A549 (cell line): ENCODE data around the gene BANF2. TPM values are rescaled to one million over a fixed set of nuclear protein-coding genes. Genes with fewer than 3 reads are reported as not detected.

Source experiments
- ATAC-seq, 2 experiments: fragments of 200-7000 bp in 1 of 2; fragments of >200 bp in 1 of 2; cut with Nextera tagmentation in 1 of 2; cut with Tn5 transposase in 1 of 2; 3 replicates each; pipeline versions ENCODE4 v1.8.0 to v1.9.1; 2018 to 2020; ENCODE audit warnings: mild to moderate bottlenecking in 1 of 2, moderate library complexity in 1 of 2
- CTCF ChIA-PET: fragments of 300-600 bp; sonication (Branson Sonifier 250); formaldehyde crosslinking; extraction: SDS; loops from one replicate; lab custom pipeline; 2021; ENCODE audit warnings: antibody characterized with exemption, inconsistent platforms; lab: Yijun Ruan, JAX
- POLR2A ChIA-PET: fragments of 350-600 bp; formaldehyde crosslinking; extraction: SDS; loops from one replicate; lab custom pipeline; 2021; ENCODE audit warnings: antibody characterized with exemption, inconsistent platforms; lab: Yijun Ruan, JAX
- DNase-seq, 2 experiments: peaks; one replicate each; pipeline versions ENCODE4 v3.0.0 to v3.0.0-alpha.2; 2011 to 2016; ENCODE audit warnings: low read depth in 1 of 2, low spot score in 1 of 2
- FAIRE-seq: peaks from 2 replicates; lab custom pipeline; 2011; peaks lifted over from hg19 to GRCh38; lab: Jason Lieb, UNC
- H3K27ac ChIP-seq, 2 experiments: fragments of >200 bp; sonication (Bioruptor Twin); formaldehyde crosslinking; 3 replicates each; pipeline ENCODE4 v1.5.1; 2016 to 2017
- H3K4me1 ChIP-seq: fragments of >200 bp; sonication (Bioruptor Twin); formaldehyde crosslinking; 3 replicates; pipeline ENCODE4 v1.6.1; 2016
- H3K4me2 ChIP-seq: fragments of >200 bp; sonication (Bioruptor Twin); formaldehyde crosslinking; 3 replicates; pipeline ENCODE4 v1.6.1; 2016
- H3K4me3 ChIP-seq: fragments of >200 bp; sonication (Bioruptor Twin); formaldehyde crosslinking; 3 replicates; pipeline ENCODE4 v1.5.1; 2016
- H3K9me3 ChIP-seq: fragments of >200 bp; sonication (Bioruptor Twin); formaldehyde crosslinking; 3 replicates; pipeline ENCODE4 v1.6.1; 2016
- BHLHE40 ChIP-seq: IDR thresholded peaks from 2 replicates; pipeline ENCODE4 v1.6.1; 2012; ENCODE audit warnings: low read depth, low read length, inconsistent platforms
- CHD2 ChIP-seq: fragments of 150-350 bp; IDR thresholded peaks from 2 replicates; pipeline ENCODE4 v1.6.1; 2014; ENCODE audit warnings: low read length; ENCODE audit not compliant: partially characterized antibody
- EHMT2 ChIP-seq: fragments of 200-600 bp; sonication (generic); IDR thresholded peaks from 2 replicates; pipeline ENCODE4 v1.6.1; 2016; ENCODE audit warnings: antibody characterized with exemption, low read depth, mild to moderate bottlenecking, moderate library complexity
- EP300 ChIP-seq, 2 experiments: fragments of >200 bp; sonication (Bioruptor Twin); formaldehyde crosslinking; IDR thresholded peaks; 2 replicates in 1 of 2; 3 replicates in 1 of 2; pipeline ENCODE4 v1.6.1; 2016 to 2017
- FOSB ChIP-seq: fragments of 250-450 bp; sonication (Bioruptor Pico); IDR thresholded peaks from 2 replicates; pipeline ENCODE4 v1.5.0; 2020; ENCODE audit warnings: mild to moderate bottlenecking, moderate library complexity
- GATA3 ChIP-seq: IDR thresholded peaks from 2 replicates; pipeline ENCODE4 v1.6.1; 2012; ENCODE audit warnings: borderline replicate concordance
- HDAC2 ChIP-seq: fragments of 200-600 bp; sonication (generic); IDR thresholded peaks from 2 replicates; pipeline ENCODE4 v1.6.1; 2016
- JUNB ChIP-seq: fragments of >200 bp; sonication (Bioruptor Twin); formaldehyde crosslinking; IDR thresholded peaks from 2 replicates; pipeline ENCODE4 v1.6.1; 2016
- KDM5A ChIP-seq: fragments of 200-600 bp; sonication (generic); IDR thresholded peaks from 2 replicates; pipeline ENCODE4 v1.6.1; 2016; ENCODE audit warnings: antibody characterized with exemption, mild to moderate bottlenecking
- MAFK ChIP-seq: fragments of 450-650 bp; IDR thresholded peaks from 2 replicates; pipeline ENCODE4 v1.6.1; 2014; ENCODE audit not compliant: partially characterized antibody
- MAZ ChIP-seq: fragments of 150-350 bp; IDR thresholded peaks from 2 replicates; pipeline ENCODE4 v1.6.1; 2014; ENCODE audit warnings: antibody characterized with exemption, low read depth, low read length, borderline replicate concordance
- MYC ChIP-seq: IDR thresholded peaks from 2 replicates; pipeline ENCODE4 v1.6.1; 2012; ENCODE audit warnings: mild to moderate bottlenecking, inconsistent platforms, low read length, improper control_type of control experiment, borderline replicate concordance
- NPAS2 ChIP-seq: fragments of 250-450 bp; sonication (Bioruptor Pico); IDR thresholded peaks from 2 replicates; pipeline ENCODE4 v1.8.0; 2022; ENCODE audit warnings: mild to moderate bottlenecking, moderate library complexity, borderline replicate concordance
- NR3C1 ChIP-seq: fragments of >200 bp; sonication (Bioruptor Twin); formaldehyde crosslinking; IDR thresholded peaks from 3 replicates; pipeline ENCODE4 v1.6.1; 2017
- POLR2A ChIP-seq: IDR thresholded peaks from 2 replicates; pipeline ENCODE4 v1.6.1; 2012; ENCODE audit warnings: mild to moderate bottlenecking, low read length
- POLR2AphosphoS2 ChIP-seq: conservative IDR thresholded peaks from 2 replicates; pipeline ENCODE4 v1.6.1; 2012; ENCODE audit warnings: low read length, improper control_type of control experiment, inconsistent platforms
- SMC3 ChIP-seq: fragments of >200 bp; sonication (Bioruptor Twin); formaldehyde crosslinking; IDR thresholded peaks from 3 replicates; pipeline ENCODE4 v1.6.1; 2018; ENCODE audit warnings: inconsistent platforms
- SREBF2 ChIP-seq: fragments of 450-650 bp; IDR thresholded peaks from 2 replicates; pipeline ENCODE4 v1.6.1; 2014; ENCODE audit warnings: mild to moderate bottlenecking, moderate library complexity
- TFCP2L1 ChIP-seq: fragments of 250-450 bp; sonication (Bioruptor Pico); IDR thresholded peaks from 2 replicates; pipeline ENCODE4 v1.5.0; 2021; ENCODE audit warnings: mild to moderate bottlenecking
- ZSCAN20 ChIP-seq: fragments of 250-450 bp; sonication (Bioruptor Pico); IDR thresholded peaks from 2 replicates; pipeline ENCODE4 v1.8.0; 2022; ENCODE audit warnings: mild to moderate bottlenecking, moderate library complexity
- WGBS: methylation state at CpG from one replicate; pipeline ENCODE4 v1.1.6; 2017; ENCODE audit errors: missing lambda C conversion rate; 5-methylcytosine and 5-hydroxymethylcytosine counted together
- polyA minus RNA-seq: library from RNA; depleted of rRNA, polyadenylated mRNA; stranded (reverse); fragments of >200 nt; gene quantifications from 2 replicates; pipeline ENCODE4 v1.2.3, GENCODE V29; 2011; rRNA and poly(A)+ RNA removed
- polyA plus RNA-seq, 4 experiments: library from polyadenylated mRNA; depleted of rRNA in 3 of 4; stranded (reverse); fragments of >200 nt; fragmentation: RNase III in 1 of 4; extraction: RNeasy Plus Mini Kit Qiagen cat#74134 plus additional on column Dnase treatment in 1 of 4; gene quantifications; 2 replicates in 3 of 4; 3 replicates in 1 of 4; pipeline ENCODE4 v1.2.3, GENCODE V29; 2011 to 2017
- TF ChIP-seq, protein P1 (sequence below): IDR thresholded peaks from 2 replicates; pipeline ENCODE4 v1.6.1; 2012; ENCODE audit warnings: low read depth, borderline replicate concordance
- TF ChIP-seq, protein P2 (sequence below): fragments of 250-450 bp; sonication (Bioruptor Pico); IDR thresholded peaks from 2 replicates; pipeline ENCODE4 v1.5.0; 2021; ENCODE audit warnings: mild to moderate bottlenecking, moderate library complexity, borderline replicate concordance

The BANF2 gene
- polyA plus RNA-seq (2011; rRNA removed) (not detected in 2 replicates), polyA plus RNA-seq (2017; fragmentation: RNase III; extraction: RNeasy Plus Mini Kit Qiagen cat#74134 plus additional on column Dnase treatment) (not detected in 3 replicates), polyA minus RNA-seq (not detected in 2 replicates)
- not detected in 2 replicates for polyA plus RNA-seq (2012; cell fraction: cytosol; rRNA removed)
- polyA plus RNA-seq (2012; cell fraction: nucleus; rRNA removed) = not detected in 2 replicates

DNA sequence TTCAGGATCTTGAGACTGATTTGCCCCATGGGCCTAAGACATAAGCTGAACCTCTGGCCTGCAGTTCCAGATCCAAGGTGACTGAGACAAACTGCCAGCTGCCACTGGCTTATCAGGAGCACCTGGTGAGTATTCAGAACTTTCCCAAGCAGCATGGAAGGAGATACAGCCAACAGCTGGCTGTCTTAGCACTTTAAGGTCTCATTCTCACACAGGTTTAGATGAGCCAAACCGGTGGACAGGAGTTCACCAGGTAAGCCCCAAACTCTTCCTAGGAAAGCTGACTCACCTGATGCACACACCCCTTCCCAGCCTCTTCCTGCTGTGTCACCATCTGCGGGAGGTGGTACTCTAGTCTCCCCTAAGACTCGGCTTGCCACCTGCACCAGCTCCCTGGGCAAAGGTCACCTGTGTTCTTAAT, at the start of gene BANF2:
BANF2 (plus strand) TSS at position 36 of the 421 bp plus-strand sequence. CDS start 25,060 bp downstream, outside the sequence.
- POLR2A ChIA-PET = no interaction called here

DNA sequence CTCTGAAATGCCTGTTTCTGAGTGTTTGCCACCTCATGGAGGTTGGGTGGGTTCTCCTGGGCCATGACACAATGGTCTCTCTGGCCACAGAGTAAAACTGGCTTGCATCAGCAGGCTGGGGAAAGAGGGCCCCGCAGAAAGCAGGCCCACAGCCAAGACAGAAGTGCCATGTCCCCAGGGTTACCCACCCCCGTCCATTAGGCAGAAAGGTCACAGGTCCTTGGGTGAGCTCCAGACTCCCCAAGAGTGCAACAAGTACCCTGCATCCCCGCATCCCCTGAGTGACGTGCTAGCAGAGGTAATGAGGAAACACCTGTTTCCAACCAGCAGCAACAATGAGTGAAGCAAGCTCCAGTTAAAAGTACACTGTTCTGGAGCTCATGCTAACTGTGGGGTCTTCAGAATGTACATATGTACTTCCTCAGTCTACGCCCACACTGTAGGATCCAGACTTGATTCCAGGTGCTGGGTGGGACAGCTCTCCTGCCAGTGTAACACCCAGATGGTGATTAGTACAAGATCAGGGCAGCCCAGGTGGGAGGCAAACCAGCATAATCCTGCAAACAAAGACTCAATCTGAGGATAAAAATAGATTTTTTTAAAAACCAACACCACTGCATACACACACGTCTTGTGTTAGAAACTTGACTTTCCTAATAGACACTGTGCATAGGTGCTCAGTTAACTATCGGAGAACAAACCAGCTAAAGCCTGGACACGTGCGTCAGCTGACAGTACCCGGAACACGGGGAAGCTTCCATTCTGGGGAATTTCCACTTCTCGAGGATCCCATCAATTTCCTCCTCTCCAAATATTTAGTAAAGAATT, 49.3 kb upstream of the BANF2 start:
- ChIA-PET POLR2A (no interaction called here), CTCF (interaction anchor here (0.8 to 5.7 kb wide), 18 partner anchors 8 to 288 kb away, joined by 3 to 36 read pairs (median 4); partner anchors contain the start of gene RRBP1)
- TF ChIP-seq ZSCAN20 (CRISPR knock-in tag) (no peak), CHD2 (no peak), NPAS2 (CRISPR knock-in tag) (no peak), JUNB (no peak), SREBF2 (no peak), FOSB (CRISPR knock-in tag) (no peak), NR3C1 (no peak), HDAC2 (no peak)
- TF ChIP-seq, protein P1, sequence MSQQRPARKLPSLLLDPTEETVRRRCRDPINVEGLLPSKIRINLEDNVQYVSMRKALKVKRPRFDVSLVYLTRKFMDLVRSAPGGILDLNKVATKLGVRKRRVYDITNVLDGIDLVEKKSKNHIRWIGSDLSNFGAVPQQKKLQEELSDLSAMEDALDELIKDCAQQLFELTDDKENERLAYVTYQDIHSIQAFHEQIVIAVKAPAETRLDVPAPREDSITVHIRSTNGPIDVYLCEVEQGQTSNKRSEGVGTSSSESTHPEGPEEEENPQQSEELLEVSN = no peak
- Histone ChIP-seq H3K4me3 (no peak overlapping the region), H3K27ac (peak overlapping the region; percentile 13 to 54; a peak in 4 of 6 replicates), H3K4me1 (peaks cover 20% of the 10 kb centered on the region), H3K4me2 (peak overlapping the region; percentile 28), H3K9me3 (no peaks in the 10 kb centered on the region)
- DNase-seq = no peak
- 76% methylated on average over 12 of the region's 12 CpGs for WGBS
- no peak for FAIRE-seq
- no peak for ATAC-seq

More for the DNA sequence above, at the start of gene BANF2:
- ATAC-seq = 0 out of 6 replicates have a peak, but pooled peaks of 1 of the 2 experiments have one; percentile 6
- Histone ChIP-seq H3K9me3 (no peaks in the 10 kb centered on the region), H3K4me3 (no peak within 1 kb of the TSS), H3K27ac (no peak within 1 kb of the TSS), H3K4me2 (no peak within 1 kb of the TSS), H3K4me1 (no peaks in the 10 kb centered on the region)
- no peak for FAIRE-seq
- no peak for DNase-seq
- 55% methylated on average over 3 of the region's 3 CpGs for WGBS
- TF ChIP-seq MAFK (no peak), JUNB (no peak), SMC3 (no peak), GATA3 (no peak), TFCP2L1 (no peak), EHMT2 (no peak), BHLHE40 (no peak), EP300 (IDR thresholded peaks at IDR 0.05) (no peak), POLR2A (no peak), POLR2AphosphoS2 (no peak), MYC (no peak), KDM5A (no peak), MAZ (no peak)
- TF ChIP-seq, protein P2, sequence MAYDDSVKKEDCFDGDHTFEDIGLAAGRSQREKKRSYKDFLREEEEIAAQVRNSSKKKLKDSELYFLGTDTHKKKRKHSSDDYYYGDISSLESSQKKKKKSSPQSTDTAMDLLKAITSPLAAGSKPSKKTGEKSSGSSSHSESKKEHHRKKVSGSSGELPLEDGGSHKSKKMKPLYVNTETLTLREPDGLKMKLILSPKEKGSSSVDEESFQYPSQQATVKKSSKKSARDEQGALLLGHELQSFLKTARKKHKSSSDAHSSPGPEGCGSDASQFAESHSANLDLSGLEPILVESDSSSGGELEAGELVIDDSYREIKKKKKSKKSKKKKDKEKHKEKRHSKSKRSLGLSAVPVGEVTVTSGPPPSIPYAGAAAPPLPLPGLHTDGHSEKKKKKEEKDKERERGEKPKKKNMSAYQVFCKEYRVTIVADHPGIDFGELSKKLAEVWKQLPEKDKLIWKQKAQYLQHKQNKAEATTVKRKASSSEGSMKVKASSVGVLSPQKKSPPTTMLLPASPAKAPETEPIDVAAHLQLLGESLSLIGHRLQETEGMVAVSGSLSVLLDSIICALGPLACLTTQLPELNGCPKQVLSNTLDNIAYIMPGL (CRISPR knock-in tag) = no peak
- CTCF ChIA-PET = interaction anchor here (0.8 to 3.8 kb wide), 7 partner anchors 10 to 198 kb away, joined by 3 to 18 read pairs (median 3); partner anchors contain the start of gene RRBP1
